ENCODE results near the gene UBL5.
A peak's percentile ranks its signal among the peaks of the same experiment; 100 is the strongest.
"Not testable (repeated sequence)": the region's sequence is repeated elsewhere in the genome, so short reads cannot be mapped to it uniquely, and the experiment has no call there.

Gene UBL5

GRCh38 chr19:9827289-9828238, at the start of gene UBL5:
UBL5 (plus strand) TSS chr19:9827918; CDS start chr19:9828338, 420 bp downstream.
- DNase-seq: peak; percentile 81

DNA sequence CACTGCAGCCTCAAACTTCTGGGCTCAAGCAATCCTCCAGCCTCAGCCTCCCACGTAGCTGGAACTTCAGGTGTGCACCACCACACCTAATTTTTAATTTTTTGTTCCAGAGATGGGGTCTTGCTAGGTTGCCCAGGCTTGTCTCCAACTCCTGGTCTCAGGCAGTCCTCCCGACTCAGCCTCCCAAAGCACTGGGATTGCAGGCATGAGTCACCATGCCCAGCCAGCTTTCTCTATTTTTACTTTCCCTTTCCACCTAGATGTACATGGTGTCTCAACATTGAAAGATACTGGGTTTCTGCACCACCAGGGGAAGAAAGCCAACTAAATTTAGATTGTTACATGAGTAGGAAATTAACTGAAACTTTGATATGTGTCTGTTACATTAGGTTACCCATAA, 45.4 kb upstream of the UBL5 start:
- no peak for DNase-seq

DNA sequence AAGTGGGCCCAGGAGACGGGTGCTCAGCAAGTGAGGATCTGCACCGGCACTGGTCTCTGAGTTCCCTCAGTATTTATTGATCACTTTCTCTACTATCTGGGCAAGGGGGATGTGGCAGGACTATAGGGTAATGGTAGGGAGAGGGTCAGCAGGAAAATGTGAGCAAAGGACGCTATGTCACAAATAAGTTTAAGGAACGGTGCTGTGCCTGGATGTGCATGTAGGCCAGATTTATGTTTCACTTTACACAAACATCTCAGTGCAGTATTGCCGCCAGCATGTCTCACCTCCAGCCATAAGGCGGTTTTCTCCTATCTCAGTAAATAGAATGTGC, 43.6 kb upstream of the UBL5 start:
- DNase-seq: not testable (repeated sequence)

DNA sequence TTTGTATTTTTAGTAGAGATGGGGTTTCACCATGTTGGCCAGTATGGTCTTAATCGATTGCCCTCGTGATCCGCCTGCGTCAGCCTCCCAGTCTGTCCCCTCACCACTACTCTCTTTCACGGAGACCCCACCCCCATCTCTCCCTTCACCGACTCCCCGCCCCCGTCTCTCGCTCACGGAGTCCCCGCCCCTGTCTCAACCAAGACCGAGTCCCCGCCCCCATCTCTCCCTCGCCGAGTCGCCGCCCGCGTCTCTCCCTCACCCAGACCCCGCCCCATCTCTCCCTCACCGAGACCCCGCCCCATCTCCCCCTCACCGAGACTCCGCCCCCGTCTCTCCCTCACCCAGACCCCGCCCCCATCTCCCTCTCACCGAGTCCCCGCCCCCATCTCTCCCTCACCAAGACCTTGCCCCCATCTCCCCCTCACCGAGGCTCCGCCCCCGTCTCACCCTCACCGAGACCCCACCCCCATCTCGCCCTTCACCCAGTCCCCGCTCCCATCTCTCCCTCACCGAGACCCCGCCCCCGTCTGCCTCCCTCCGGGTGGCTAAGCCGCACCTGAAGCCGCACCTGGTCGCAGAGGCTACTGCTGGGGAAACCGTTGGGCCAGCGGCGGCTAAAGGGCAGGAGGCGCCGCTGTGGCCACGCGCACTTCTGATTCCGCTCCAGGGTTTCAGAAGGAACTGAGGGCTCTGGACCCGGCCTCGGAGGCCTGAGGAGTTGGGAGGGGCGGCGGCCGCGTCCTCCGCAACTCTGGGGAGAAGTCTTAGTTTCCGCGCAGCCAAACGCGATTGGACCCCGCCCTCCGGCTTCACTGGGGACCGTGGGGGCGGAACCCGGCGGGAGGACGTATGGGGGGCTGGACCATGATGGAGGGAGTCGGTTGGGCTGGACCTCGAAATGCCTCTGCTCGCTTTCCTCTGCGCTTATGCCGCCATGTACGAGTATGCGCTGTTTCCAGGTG, 42.1 kb upstream of the UBL5 start:
- DNase-seq: peak; percentile 95

- DNase-seq: no peak
Measured at GRCh38 chr19:9786342-9786741, 41.4 kb upstream of the UBL5 start.

DNA sequence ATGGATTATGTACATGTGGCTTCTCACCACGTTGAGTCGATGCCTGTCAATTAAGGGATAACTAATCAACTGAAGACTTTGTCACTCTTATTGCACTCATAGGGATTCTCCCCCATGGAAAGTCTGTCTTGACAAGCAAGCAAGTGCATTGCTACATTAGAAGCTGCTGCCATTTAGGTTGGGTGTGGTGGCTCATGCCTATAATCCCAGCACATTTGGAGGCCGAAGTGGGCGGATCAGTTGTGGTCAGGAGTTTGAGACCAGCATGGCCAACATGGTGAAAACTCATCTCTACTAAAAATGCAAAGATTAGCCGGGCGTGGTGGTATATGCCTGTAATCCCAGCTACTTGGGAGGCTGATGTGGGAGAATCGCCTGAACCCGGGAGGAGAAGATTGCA, 40.9 kb upstream of the UBL5 start:
- DNase-seq: no peak

DNA sequence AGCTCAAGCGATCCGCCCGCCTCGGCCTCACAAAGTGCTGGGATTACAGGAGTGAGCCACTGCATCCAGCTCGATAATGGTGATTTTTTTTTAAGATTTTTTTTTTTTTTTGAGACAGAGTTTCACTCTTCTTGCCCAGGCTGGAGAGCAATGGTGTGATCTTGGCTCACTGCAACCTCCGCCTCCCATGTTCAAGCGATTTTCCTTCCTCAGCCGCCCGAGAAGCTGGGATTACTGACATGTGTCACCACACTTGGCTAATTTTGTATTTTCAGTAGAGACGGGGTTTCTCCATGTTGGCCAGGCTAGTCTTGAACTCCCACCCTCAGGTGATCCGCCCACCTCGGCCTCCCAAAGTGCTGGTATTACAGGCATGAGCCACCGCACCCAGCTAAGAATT, 39.1 kb upstream of the UBL5 start:
- DNase-seq: not testable (repeated sequence)

DNA sequence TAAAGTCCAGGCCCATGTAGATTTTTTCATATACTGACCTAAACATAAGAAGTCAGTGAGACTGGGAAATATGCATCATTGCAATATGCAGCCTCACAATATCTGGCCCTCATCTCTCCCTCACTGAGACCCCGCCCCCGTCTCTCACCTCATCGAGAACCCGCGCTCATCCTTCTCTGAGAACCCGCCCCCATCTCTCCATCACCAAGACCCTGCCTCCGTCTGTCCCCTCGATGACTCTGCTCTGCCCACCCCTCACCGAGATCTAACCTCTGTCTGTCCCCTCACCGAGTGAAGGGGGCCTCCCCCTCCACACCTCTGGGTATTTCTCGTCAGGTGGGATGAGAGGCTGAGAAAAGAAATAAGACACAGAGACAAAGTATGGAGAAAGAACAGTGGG, 38.7 kb upstream of the UBL5 start:
- no peak for DNase-seq

DNA sequence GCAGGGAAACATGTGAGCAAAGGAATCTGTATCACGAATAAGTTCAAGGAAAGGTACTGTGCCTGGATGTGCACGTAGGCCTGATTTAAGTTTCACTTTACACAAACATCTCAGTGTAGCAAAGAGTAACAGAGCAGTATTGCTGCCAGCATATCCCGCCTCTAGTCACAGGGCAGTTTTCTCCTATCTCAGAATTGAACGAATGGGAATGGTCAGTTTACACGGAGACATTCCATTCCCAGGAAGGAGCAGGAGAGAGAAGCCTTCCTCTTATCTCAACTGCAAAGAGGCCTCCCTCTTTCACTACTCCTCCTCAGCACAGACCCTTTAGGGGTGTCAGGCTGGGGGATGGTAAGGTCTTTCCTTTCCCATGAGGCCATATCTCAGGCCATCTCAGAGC, 38.1 kb upstream of the UBL5 start:
- DNase-seq: not testable (repeated sequence)

DNA sequence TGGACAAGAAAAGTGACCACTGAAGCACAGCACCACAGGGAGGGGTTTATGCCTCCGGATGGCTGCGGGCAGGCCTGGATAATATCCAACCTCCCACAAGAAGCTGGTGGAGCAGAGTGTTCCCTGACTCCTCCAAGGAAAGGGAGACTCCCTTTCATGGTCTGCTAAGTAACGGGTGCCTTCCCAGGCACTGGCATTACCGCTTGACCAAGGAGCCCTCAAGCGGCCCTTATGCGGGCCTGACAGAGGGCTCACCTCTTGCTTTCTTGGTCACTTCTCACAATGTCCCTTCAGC, 36.7 kb upstream of the UBL5 start:
- DNase-seq: not testable (repeated sequence)

- peak; percentile 89 for DNase-seq
Measured at GRCh38 chr19:9791552-9792205, 36.0 kb upstream of the UBL5 start.

DNA sequence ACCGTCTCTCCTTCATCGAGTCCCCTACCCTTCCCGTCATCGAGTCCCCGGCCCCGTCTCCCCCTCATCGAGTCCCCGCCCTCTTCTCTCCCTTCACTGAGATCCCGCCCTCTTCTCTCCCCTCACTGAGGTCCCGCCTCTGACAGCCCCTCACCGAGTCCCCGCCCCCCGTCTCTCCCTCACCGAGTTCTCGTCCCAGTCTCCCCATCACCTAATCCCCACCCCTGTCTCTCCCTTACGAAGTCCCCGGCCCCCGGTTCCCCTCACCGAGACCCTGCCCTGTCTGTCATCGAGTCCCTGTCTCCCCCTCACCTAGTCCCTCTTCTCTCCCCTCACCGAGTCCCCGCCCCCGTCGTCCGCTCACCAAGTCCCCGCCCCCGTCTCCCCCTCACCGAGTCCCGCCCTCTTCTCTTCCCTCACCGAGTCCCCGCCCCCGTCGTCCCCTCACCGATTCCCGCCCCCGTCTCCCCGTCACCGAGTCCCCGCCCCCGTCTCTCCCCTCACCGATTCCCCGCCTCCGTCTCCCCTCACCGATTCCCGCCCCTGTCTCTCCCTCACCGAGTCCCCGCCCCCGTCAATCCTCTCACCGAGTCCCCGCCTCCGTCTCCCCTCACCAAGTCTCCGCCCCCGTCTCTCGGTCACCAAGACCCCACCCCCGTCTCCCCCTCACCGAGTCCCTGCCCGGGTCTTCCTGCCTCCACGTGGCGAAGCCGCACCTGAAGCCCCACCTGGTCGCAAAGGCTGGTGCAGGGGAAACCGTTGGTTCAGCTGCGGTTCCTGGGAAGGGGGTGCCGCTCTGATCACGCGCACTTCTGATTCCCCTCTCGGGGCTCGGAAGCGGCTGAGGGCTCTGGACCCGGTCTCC, 35.3 kb upstream of the UBL5 start:
- peak; percentile 88 for DNase-seq

GRCh38 chr19:9793071-9793591, 34.6 kb upstream of the UBL5 start:
- peak; percentile 48 for DNase-seq

DNA sequence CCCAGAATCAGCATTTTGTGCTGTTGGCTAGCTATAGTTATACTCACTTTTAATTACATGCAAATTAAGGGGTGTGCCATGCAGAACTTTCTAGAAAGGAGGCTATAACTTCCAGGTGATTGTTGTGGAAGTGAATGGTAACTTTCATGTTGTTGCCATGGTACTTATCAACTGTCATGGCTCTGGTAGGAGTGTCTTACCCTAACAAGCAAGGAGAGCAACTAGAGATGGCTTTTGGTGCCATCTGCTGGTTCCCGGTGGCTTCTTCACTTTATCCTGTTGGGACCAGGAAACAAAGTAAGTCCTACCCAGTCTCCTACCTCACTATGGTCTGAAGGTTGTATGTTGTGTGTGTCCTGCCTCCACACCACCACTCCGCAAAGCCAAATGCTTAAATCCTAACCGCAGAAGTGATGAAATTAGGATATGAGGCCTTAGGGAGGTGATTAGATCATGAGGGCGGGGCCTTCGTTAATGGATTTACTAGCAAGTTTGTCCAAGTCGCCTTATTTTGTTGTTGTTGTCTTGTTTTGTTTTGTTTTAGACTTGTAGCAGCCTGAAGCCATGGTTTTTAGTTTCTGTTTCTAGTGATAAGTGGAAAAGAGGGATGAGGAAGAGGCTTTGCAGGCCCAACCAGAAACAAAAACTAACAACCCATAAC, 31.5 kb upstream of the UBL5 start:
- DNase-seq: peak; percentile 75

DNA sequence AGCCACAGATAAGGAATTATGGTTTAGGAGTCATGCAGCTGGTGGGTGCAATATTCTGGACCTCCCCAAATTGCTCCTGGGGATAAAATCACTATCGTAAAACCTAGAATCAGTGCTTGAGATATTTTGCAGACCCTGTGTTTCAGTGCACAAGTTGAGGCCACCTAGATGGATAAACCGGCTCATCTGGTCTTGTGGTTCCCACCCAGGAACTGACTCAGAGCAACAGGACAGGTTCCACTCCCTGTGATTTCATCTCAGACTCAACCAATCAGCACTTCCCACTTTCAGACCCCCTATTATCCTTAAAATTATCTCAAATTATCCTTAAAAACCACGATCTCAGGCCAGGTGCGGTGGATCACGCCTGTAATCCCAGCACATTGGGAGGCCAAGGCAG, 29.8 kb upstream of the UBL5 start:
- DNase-seq: no peak

DNA sequence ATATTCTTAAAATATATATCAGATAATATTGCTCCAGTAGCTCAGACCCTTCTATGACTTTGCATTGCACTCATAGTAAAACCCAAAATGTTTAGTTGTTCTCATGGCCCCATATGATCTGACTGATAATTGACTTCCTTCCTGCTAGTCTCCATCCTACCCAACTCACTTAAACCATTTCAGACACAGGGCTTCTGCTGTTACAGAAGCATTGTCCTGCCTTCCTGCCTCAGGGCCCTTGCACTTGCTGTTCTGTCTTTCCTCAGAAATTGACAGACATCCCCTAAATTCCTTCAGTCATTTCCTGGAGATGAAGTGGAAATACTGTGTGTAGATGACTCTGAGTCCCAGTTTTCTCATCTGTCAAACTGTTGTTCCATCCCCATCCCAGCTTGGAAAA, 28.6 kb upstream of the UBL5 start:
- no peak for DNase-seq

DNA sequence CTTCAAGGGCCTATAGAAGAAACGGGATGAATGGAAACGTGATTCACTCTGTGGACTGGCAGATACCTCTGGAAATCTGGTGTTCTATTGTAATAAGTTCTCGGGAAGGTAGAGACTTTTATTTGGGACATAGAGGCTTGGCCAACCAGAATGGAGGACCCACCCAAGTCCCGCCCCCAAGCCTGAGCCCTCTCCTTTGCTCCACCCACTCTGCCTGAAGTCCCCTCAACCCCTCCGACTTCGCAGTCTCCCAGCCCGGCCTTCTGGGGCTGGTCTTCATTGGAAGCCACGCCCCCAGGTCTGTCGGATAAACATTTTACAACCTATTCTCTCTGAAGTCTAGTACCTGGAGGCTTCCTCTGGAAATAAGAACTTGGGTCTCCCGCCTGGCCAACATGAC, 25.7 kb upstream of the UBL5 start:
- no peak for DNase-seq

GRCh38 chr19:9806803-9807202, 20.9 kb upstream of the UBL5 start:
- no peak for DNase-seq

DNA sequence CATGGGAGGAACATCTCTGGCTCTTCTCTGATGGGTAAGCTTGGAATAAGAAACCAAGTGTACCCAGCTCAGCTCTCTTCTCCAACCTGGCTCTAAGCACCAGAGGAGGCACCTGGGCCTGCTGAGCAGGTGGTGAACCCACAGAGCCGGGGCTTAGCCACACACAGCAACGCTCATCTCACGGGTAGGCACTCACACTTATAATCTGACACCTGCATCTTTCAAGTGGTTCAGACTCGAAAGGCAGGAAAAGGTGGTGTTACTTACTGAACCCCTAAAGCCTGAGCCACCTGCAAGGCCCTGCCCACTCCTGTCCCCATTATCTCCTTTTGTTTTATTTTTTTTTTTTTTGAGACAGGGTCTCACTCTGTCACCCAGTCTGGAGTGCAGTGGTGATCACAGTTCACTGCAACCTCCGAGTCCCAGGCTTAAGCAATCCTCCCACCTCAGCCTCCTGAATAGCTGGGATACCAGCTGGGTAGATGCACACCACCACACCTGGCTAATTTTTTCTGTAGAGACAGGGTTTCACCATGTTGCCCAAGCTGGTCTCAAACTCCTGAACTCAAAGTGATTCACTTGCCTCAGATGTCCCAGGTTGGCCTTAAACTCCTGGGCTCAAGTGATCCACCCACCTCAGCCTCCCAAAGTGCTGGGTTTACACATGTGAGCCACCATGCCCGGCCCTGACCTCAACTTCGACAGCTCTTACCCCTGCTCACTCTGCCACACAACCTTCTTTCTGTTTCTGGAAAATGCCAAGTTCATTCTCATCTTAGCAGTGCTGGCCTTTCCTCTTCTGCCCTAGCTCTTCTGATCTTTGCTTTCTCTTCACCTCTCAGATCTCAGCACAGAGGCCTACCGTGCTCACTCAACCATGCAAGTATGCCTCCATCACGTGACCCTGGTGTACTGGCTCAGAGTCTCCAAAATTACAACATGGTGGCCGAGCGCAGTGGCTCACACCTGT, 18.6 kb upstream of the UBL5 start:
- no peak for DNase-seq

DNA sequence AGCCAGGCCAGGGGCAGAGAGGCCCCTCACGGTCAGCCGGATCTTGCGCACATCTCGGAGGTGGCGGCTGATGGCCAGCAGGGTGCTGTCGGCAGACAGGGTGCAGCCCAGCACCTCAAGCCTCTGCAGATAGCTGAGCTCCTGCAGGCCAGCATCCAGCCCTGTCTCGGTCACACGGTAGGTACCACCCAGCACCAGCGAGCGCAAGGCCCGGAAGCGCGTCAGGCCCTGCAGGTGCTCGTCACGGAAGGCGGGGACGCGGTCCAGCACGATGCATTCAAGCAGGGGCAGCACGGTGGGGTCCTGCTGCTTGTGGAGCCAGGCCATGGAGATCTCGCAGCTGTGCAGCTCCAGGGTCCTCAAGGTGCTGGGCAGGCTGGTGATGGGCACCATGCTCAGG, 16.6 kb upstream of the UBL5 start:
- no peak for DNase-seq
